BE2C (cell line): ENCODE measurements around the gene AMH.

Source experiments
- DNase-seq: peaks from one replicate; pipeline ENCODE4 v3.0.0-alpha.2; 2020
- H3K27me3 ChIP-seq: fragments of 250-450 bp; sonication (Bioruptor Pico); 2 replicates; pipeline ENCODE4 v1.5.1; 2020; ENCODE audit warnings: mild to moderate bottlenecking
- H3K36me3 ChIP-seq: fragments of 250-450 bp; sonication (Bioruptor Pico); 2 replicates; pipeline ENCODE4 v1.5.1; 2020; ENCODE audit warnings: mild to moderate bottlenecking
- H3K4me1 ChIP-seq: fragments of 250-450 bp; sonication (Bioruptor Pico); 2 replicates; pipeline ENCODE4 v1.5.1; 2020
- H3K4me3 ChIP-seq: 2 replicates; pipeline ENCODE4 v1.5.1; 2011; ENCODE audit warnings: low read depth, low read length
- H3K9me3 ChIP-seq: fragments of 250-450 bp; sonication (Bioruptor Pico); 2 replicates; pipeline ENCODE4 v1.5.1; 2020
- TF ChIP-seq, protein P1 (sequence below): IDR thresholded peaks from 2 replicates; pipeline ENCODE4 v1.5.1; 2012; ENCODE audit warnings: mild to moderate bottlenecking, low read depth, low read length

Gene AMH

DNA sequence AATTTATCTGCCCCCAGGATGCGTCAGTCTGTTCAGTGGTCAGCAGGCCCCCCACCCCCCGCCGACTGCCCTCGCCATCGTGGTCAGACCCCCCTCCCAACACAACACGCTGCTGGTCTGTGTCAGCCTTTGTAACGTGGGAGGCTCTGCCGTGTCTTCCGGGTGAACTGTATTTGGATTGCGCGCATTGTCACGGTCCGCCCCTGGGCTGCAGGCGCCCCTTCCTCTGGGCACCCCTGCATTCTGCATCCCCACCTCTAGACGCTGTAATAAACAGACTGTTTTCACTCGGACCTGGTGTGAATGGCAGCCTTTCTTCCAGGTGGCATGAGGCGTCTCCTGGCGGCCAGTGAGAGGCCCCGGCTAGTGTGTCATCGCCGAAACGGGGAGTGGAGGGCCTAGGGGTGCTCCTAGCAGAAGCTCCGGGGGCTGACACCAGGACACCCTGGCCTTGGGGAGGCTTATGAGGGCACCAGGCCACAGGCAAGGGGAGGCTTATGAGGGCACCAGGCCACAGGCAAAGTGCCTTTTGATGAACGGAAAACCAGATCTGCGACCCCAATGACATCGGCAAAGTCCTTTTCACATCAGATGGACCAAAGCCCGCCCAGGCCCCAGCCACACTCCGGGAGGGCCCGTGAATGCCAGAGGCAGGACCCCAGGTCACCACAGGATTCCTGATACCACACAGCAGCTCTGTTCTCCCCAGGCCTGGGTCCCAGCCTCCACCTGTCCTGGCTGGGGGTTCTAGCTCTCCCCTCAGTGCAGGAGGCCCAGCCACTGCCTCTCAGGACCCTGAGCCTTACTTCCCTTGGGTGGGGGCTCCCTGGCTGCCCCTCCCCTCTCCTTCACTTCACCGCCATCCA, 16.6 kb upstream of the AMH start:
- TF ChIP-seq, protein P1, sequence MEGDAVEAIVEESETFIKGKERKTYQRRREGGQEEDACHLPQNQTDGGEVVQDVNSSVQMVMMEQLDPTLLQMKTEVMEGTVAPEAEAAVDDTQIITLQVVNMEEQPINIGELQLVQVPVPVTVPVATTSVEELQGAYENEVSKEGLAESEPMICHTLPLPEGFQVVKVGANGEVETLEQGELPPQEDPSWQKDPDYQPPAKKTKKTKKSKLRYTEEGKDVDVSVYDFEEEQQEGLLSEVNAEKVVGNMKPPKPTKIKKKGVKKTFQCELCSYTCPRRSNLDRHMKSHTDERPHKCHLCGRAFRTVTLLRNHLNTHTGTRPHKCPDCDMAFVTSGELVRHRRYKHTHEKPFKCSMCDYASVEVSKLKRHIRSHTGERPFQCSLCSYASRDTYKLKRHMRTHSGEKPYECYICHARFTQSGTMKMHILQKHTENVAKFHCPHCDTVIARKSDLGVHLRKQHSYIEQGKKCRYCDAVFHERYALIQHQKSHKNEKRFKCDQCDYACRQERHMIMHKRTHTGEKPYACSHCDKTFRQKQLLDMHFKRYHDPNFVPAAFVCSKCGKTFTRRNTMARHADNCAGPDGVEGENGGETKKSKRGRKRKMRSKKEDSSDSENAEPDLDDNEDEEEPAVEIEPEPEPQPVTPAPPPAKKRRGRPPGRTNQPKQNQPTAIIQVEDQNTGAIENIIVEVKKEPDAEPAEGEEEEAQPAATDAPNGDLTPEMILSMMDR: no peak
- no peaks in the 10 kb centered on the region for H3K9me3 ChIP-seq
- no peak for DNase-seq
- no peaks in the 10 kb centered on the region for H3K27me3 ChIP-seq
- peaks cover 6% of the 10 kb centered on the region; the same call in 1 of the 2 replicates for H3K4me1 ChIP-seq
- peaks cover 63% of the 10 kb centered on the region for H3K36me3 ChIP-seq
- H3K4me3 ChIP-seq: no peak overlapping the region

DNA sequence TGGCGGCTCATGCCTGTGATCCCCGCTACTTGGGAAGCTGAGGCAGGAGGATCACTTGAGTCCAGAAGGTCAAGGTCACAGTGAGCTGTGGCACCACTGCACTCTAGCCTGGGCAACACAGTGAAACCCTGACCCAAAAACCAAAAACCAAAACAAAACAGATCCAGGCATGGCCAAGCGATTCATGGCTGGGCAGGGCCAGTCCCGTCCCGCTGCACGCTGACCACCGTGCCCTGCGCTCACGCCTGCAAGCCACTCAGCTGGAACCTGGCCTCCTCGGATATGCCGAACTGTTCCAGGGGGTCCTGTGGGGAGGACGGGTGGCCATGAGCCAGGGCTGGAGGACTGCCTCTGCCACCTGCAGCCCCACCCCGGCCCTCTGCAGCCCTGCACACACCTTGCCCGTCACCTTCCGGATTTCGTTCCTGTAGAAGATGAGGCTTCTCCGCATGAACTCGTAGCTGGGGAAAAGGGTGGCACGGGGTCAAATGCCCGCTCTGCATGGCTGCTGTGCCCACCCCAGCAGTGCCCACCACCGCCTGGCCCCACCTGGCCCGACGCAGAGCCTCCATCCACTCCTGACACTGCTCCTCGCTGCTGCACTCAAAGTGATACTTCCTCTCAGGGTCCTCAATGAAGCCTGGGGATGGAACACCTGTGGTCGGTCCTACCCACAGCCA, 15.4 kb upstream of the AMH start:
- Histone ChIP-seq H3K4me3 (no peak overlapping the region), H3K36me3 (peaks cover 65% of the 10 kb centered on the region), H3K4me1 (peaks cover 6% of the 10 kb centered on the region; the same call in 1 of the 2 replicates), H3K27me3 (no peaks in the 10 kb centered on the region), H3K9me3 (no peaks in the 10 kb centered on the region)
- no peak for DNase-seq
- TF ChIP-seq, protein P1: no peak

DNA sequence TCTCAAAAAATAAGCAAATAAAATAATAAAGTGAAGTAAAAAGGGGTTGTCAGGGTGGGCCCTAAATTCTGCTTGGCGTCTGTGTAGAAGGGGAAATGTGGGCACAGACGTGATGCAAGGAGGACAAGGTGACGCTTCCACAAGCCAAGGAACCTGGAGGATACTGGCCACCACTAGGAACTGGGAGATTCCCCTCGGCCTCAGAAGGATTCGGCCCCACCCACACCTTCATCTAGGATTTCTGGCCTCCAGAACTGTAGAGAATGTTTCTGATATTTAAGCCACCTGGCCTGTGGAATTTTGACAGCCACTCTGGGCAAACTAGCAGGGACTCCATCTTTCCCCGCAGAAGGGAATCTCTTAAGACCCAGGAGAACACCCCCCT, 14.1 kb upstream of the AMH start:
- DNase-seq: no peak
- Histone ChIP-seq H3K4me1 (peaks cover 6% of the 10 kb centered on the region), H3K27me3 (no peaks in the 10 kb centered on the region), H3K4me3 (peak overlapping the region; percentile 88), H3K9me3 (no peaks in the 10 kb centered on the region), H3K36me3 (peaks cover 54% of the 10 kb centered on the region)
- TF ChIP-seq, protein P1: no peak

DNA sequence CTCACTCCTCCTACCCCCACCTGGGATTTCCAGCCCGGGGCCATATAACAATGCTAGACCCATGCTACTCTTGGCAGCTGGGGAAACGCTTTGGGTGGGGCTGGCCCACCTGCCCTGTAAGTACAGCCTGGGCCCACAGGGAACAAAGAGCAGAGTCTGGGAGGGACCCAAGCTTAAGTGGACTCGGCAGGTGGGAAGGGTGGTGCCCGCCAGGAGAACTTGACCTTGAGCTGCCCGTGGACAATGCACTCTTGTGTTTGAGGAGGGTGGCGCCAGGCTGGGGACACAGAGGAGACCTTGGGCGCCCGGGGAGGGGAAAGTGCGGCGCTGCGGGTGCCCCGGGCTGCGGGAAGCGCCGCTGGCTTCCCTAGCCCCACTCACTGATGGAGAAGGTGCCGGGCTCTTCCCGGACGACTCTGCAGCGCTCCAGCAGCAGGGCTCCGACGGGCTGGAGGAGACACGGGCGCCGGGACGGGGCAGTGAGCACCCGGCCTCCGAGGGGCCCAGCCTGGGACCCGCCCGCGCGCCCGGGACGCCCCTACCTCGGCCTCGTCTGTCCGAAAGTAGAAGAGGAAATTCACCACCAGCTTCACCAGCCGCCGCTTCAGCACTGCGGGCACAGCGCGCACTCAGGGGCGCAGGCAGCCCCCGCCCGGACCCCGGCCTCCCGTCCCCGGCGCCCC, 13.6 kb upstream of the AMH start:
- TF ChIP-seq, protein P1: no peak
- no peak for DNase-seq
- H3K36me3 ChIP-seq: peaks cover 53% of the 10 kb centered on the region

DNA sequence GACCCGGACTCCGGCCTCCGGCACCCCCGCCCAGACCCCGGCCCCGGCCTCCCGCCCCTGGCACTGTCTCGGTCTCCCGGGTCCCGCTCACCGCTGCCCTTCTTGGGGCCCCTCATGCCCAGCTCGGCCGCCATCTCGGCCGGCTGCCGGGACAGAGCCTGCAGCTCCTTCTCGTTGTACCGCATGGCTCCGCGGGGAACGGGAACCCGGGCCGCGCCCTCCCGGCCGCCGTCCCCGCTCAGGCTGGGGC, 13.1 kb upstream of the AMH start:
- no peaks in the 10 kb centered on the region for H3K9me3 ChIP-seq
- peak overlapping the region; percentile 88 for H3K4me3 ChIP-seq
- TF ChIP-seq, protein P1: no peak
- no peaks in the 10 kb centered on the region for H3K27me3 ChIP-seq
- DNase-seq: no peak
- peaks cover 6% of the 10 kb centered on the region for H3K4me1 ChIP-seq
- peaks cover 52% of the 10 kb centered on the region for H3K36me3 ChIP-seq

More for the DNA sequence above, 13.6 kb upstream of the AMH start:
- H3K4me3 ChIP-seq: peak overlapping the region; percentile 88
- H3K9me3 ChIP-seq: no peaks in the 10 kb centered on the region
- H3K4me1 ChIP-seq: peaks cover 6% of the 10 kb centered on the region
- H3K27me3 ChIP-seq: no peaks in the 10 kb centered on the region
